GM12878 (cell line): ENCODE measurements around the gene SUPT4H1. TPM values are rescaled to one million over a fixed set of nuclear protein-coding genes. Genes with fewer than 3 reads are reported as not detected.

Experiments
- BCL11A ChIP-seq: IDR thresholded peaks from 2 replicates; pipeline ENCODE4 v1.6.1; 2011; ENCODE audit warnings: low read depth, low read length
- BHLHE40 ChIP-seq, 2 experiments: fragments of 450-650 bp in 1 of 2; IDR thresholded peaks; 2 replicates each; pipeline ENCODE4 v1.6.1; 2011 to 2017; ENCODE audit warnings: low read depth in 2 of 2, borderline replicate concordance in 1 of 2, improper control_type of control experiment in 1 of 2, low read length in 1 of 2, mild to moderate bottlenecking in 1 of 2
- CHD4 ChIP-seq: fragments of 200-600 bp; sonication (generic); IDR thresholded peaks from 2 replicates; pipeline ENCODE4 v1.6.1; 2016; ENCODE audit warnings: mild to moderate bottlenecking
- DPF2 ChIP-seq: fragments of 450-650 bp; IDR thresholded peaks from 2 replicates; pipeline ENCODE4 v1.6.1; 2017; ENCODE audit warnings: mild to moderate bottlenecking
- E4F1 ChIP-seq: fragments of 450-650 bp; IDR thresholded peaks from 2 replicates; pipeline ENCODE4 v1.6.1; 2018; ENCODE audit warnings: borderline replicate concordance, mild to moderate bottlenecking; ENCODE audit not compliant: partially characterized antibody
- EP300 ChIP-seq, 2 experiments: fragments of 150-350 bp in 1 of 2; IDR thresholded peaks; 2 replicates each; pipeline ENCODE4 v1.6.1; 2011 to 2012; ENCODE audit warnings: low read depth in 2 of 2, low read length in 2 of 2, borderline replicate concordance in 1 of 2, improper control_type of control experiment in 1 of 2, inconsistent platforms in 1 of 2; ENCODE audit not compliant: control insufficient read depth in 1 of 2
- FOS ChIP-seq: IDR thresholded peaks from 3 replicates; pipeline ENCODE4 v1.6.1; 2011; ENCODE audit warnings: borderline replicate concordance; ENCODE audit not compliant: insufficient read length; ENCODE audit errors: extremely low read depth
- HDAC2 ChIP-seq: fragments of 200-600 bp; sonication (generic); IDR thresholded peaks from 2 replicates; pipeline ENCODE4 v1.6.1; 2017
- HDGF ChIP-seq: fragments of 450-650 bp; IDR thresholded peaks from 2 replicates; pipeline ENCODE4 v1.6.1; 2016; ENCODE audit warnings: antibody characterized with exemption
- IRF5 ChIP-seq: fragments of 450-650 bp; IDR thresholded peaks from 2 replicates; pipeline ENCODE4 v1.6.1; 2017; ENCODE audit warnings: borderline replicate concordance
- JUNB ChIP-seq: IDR thresholded peaks from 2 replicates; pipeline ENCODE4 v1.6.1; 2016; ENCODE audit warnings: antibody characterized with exemption, mild to moderate bottlenecking
- JUND ChIP-seq: IDR thresholded peaks from 2 replicates; pipeline ENCODE4 v1.6.1; 2012; ENCODE audit warnings: low read depth, mild to moderate bottlenecking, low read length, improper control_type of control experiment, moderate library complexity
- KDM1A ChIP-seq: fragments of 200-600 bp; sonication (generic); IDR thresholded peaks from 2 replicates; pipeline ENCODE4 v1.6.1; 2016; ENCODE audit warnings: borderline replicate concordance
- LARP7 ChIP-seq: fragments of 450-650 bp; IDR thresholded peaks from 2 replicates; pipeline ENCODE4 v1.6.1; 2017; ENCODE audit warnings: mild to moderate bottlenecking
- MAX ChIP-seq: IDR thresholded peaks from 2 replicates; pipeline ENCODE4 v1.6.1; 2012; ENCODE audit warnings: low read depth, low read length, improper control_type of control experiment
- MLLT1 ChIP-seq: fragments of 450-650 bp; IDR thresholded peaks from 2 replicates; pipeline ENCODE4 v1.6.1; 2016; ENCODE audit warnings: mild to moderate bottlenecking
- MXI1 ChIP-seq: fragments of 150-350 bp; IDR thresholded peaks from 2 replicates; pipeline ENCODE4 v1.6.1; 2011; ENCODE audit warnings: low read depth, mild to moderate bottlenecking, inconsistent platforms, low read length, improper control_type of control experiment
- MYC ChIP-seq: IDR thresholded peaks from 2 replicates; pipeline ENCODE4 v1.6.1; 2011; ENCODE audit warnings: mild to moderate bottlenecking, low read length, moderate library complexity, inconsistent platforms; ENCODE audit not compliant: insufficient read depth, insufficient replicate concordance, insufficient read length, severe bottlenecking
- PAX8 ChIP-seq: fragments of 450-650 bp; IDR thresholded peaks from 2 replicates; pipeline ENCODE4 v1.6.1; 2017; ENCODE audit warnings: mild to moderate bottlenecking, moderate library complexity
- SIN3A ChIP-seq: IDR thresholded peaks from 2 replicates; pipeline ENCODE4 v1.6.1; 2012; ENCODE audit warnings: low read depth, low read length, improper control_type of control experiment
- SKIL ChIP-seq: fragments of 450-650 bp; IDR thresholded peaks from 2 replicates; pipeline ENCODE4 v1.6.1; 2017; ENCODE audit warnings: mild to moderate bottlenecking, low read depth, inconsistent platforms; ENCODE audit not compliant: poor library complexity, severe bottlenecking
- TAF1 ChIP-seq: IDR thresholded peaks from 2 replicates; pipeline ENCODE4 v1.6.1; 2011; ENCODE audit warnings: mild to moderate bottlenecking, low read depth, low read length, borderline replicate concordance
- TARDBP ChIP-seq: IDR thresholded peaks from 2 replicates; pipeline ENCODE4 v1.6.1; 2016; ENCODE audit warnings: borderline replicate concordance
- TBL1XR1 ChIP-seq: IDR thresholded peaks from 2 replicates; pipeline ENCODE4 v1.6.1; 2012; ENCODE audit warnings: low read depth, low read length, improper control_type of control experiment
- polyA plus RNA-seq, 11 experiments: library from polyadenylated mRNA; depleted of rRNA in 4 of 11; unstranded in 6 of 11; stranded (reverse) in 5 of 11; fragments of >200 nt; fragmentation: Nextera tagmentation in 4 of 11; fragmentation: Illumina TruSeq in 1 of 11; extraction: Ambion mirVana in 4 of 11; extraction: Trizol in 1 of 11; gene quantifications; 1 replicate in 1 of 11; 2 replicates in 10 of 11; pipeline versions ENCODE4 v1.2.1 to v1.2.3, GENCODE V29; 2011 to 2016; ENCODE audit warnings: inconsistent platforms in 2 of 11, missing spikeins in 2 of 11, low read depth in 1 of 11
- total RNA-seq, 4 experiments: library from RNA; depleted of rRNA in 3 of 4; stranded (reverse); fragments of >200 nt in 3 of 4; fragmentation: Illumina TruSeq in 1 of 4; extraction: Trizol in 1 of 4; gene quantifications; 2 replicates each; pipeline versions ENCODE4 v1.2.1 to v1.2.3, GENCODE V29; 2013 to 2021

Gene SUPT4H1
- total and polyA plus RNA-seq, 10 of the 15 experiments (the other 5 are each of a cell fraction or from before 2014, with no cell fraction given) = 83.8 to 293 (median 128) TPM

- TF ChIP-seq MLLT1 (no peak), JUND (no peak), MYC (peak; percentile 21), JUNB (no peak), SIN3A (no peak), EP300 (IDR thresholded peaks at IDR 0.05; ENCODE audit: borderline replicate concordance in 1 of 2, control insufficient read depth in 1 of 2, low read depth in 2 of 2, low read length in 2 of 2) (no peak), MAX (no peak), E4F1 (no peak), TBL1XR1 (no peak), TAF1 (no peak), DPF2 (no peak; the same call in 1 of the 2 replicates), MXI1 (peak; percentile 33; the same call in 1 of the 2 replicates), BCL11A (no peak), HDGF (peak; percentile 7; the same call in 1 of the 2 replicates), HDAC2 (no peak), FOS (no peak), IRF5 (no peak), BHLHE40 (IDR thresholded peaks at IDR 0.05; ENCODE audit: borderline replicate concordance in 1 of 2, low read depth in 2 of 2, low read length in 1 of 2) (no peak), CHD4 (no peak), KDM1A (no peak), LARP7 (no peak; the same call in none of the 2 replicates), SKIL (no peak), PAX8 (no peak), TARDBP (no peak)
Measured at GRCh38 chr17:58335061-58335731, 16.8 kb downstream of the SUPT4H1 start (continued).
